Activated T-helper 9 cell treated with anti-CD3 and anti-CD28 coated beads, Interleukin-2, amount 50 U/mL, for 16 hours (primary cell): ENCODE data around the gene TMPRSS7.

Experiments used
- DNase-seq: peaks from one replicate; pipeline ENCODE4 v3.0.0-alpha.2; 2020; ENCODE audit warnings: low read depth

TMPRSS7 gene

GRCh38 chr3:112034436-112034835 lies at the start of gene TMPRSS7:
TSS of gene TMPRSS7 (plus strand) at chr3:112034736. CDS start at chr3:112034846, 110 bp downstream.
- no peak for DNase-seq

- no peak for DNase-seq
Observed at GRCh38 chr3:111986800-111987199, 47.7 kb upstream of the TMPRSS7 start.

- no peak for DNase-seq
Observed at GRCh38 chr3:111989061-111989678, 45.4 kb upstream of the TMPRSS7 start.

- DNase-seq, result no peak
Observed at GRCh38 chr3:111993038-111993437, 41.5 kb upstream of the TMPRSS7 start.

GRCh38 chr3:111998636-111999483 lies 35.7 kb upstream of the TMPRSS7 start, which contains the start of gene TAGLN3:
TSS of gene TAGLN3 (plus strand) at chr3:111998922. CDS start at chr3:111999423, 501 bp downstream.
- DNase-seq, result no peak

GRCh38 chr3:111999484-112000324 lies 34.8 kb upstream of the TMPRSS7 start:
- no peak for DNase-seq

- DNase-seq, result no peak
Observed at GRCh38 chr3:112000367-112000771, 34.2 kb upstream of the TMPRSS7 start.

- DNase-seq, result no peak
Observed at GRCh38 chr3:112000966-112001365, 33.6 kb upstream of the TMPRSS7 start.

- no peak for DNase-seq
Observed at GRCh38 chr3:112001526-112001925, 33.0 kb upstream of the TMPRSS7 start.

- peak; percentile 46 for DNase-seq
Observed at GRCh38 chr3:112002096-112002971, 32.2 kb upstream of the TMPRSS7 start.

- no peak for DNase-seq
Observed at GRCh38 chr3:112003321-112004080, 31.0 kb upstream of the TMPRSS7 start.

GRCh38 chr3:112004187-112004586 lies 30.3 kb upstream of the TMPRSS7 start:
- no peak for DNase-seq

GRCh38 chr3:112004669-112005068 lies 29.9 kb upstream of the TMPRSS7 start:
- DNase-seq, result no peak

- no peak for DNase-seq
Observed at GRCh38 chr3:112005091-112005672, 29.4 kb upstream of the TMPRSS7 start.

GRCh38 chr3:112007633-112008032 lies 26.9 kb upstream of the TMPRSS7 start:
- no peak for DNase-seq

GRCh38 chr3:112009670-112010069 lies 24.9 kb upstream of the TMPRSS7 start:
- no peak for DNase-seq

GRCh38 chr3:112010636-112011035 lies 23.9 kb upstream of the TMPRSS7 start:
- no peak for DNase-seq

- DNase-seq, result no peak
Observed at GRCh38 chr3:112011376-112011940, 23.1 kb upstream of the TMPRSS7 start.

- DNase-seq, result no peak
Observed at GRCh38 chr3:112012205-112012992, 22.1 kb upstream of the TMPRSS7 start.
